Measurements from ENCODE around the gene FBXO42.
"Not testable (repeated sequence)": the region's sequence is repeated elsewhere in the genome, so short reads cannot be mapped to it uniquely, and the experiment has no call there.

FBXO42 gene

DNA sequence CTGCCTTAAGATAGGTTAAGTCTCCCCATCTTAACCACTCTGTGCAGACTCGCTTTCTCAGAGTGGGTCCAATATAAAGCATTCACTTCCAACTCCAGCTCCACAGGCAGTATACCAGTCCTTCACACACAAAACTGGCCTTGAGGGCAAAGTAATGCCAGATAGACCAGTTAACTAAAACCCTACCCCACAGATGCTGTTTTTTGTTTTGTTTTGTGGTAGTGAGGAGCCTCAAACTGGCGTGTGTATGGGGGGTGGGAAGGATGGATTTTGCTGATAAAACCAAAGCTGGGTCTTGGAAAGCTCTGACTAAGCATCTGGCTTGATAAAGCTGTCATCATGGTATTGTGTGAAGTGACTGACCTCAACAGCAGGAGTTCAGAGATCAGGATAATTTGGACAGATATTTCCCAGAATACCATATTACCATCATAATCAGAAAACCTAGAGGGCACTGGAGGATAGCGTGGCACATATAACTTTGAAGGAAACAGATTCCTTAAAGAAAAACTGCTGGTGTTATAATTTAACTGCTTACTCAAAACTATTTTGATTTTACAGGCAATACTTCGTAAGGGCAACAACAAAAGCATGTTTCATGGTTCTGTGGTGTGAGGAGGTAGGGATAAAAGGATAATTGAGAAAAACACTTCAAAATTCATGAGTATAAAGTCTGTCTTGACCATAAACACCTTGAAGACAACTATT lies 85.7 kb downstream of the FBXO42 start:
- DNase-seq (ENCODE audit: low read depth in 2 of 2) = no peak

DNA sequence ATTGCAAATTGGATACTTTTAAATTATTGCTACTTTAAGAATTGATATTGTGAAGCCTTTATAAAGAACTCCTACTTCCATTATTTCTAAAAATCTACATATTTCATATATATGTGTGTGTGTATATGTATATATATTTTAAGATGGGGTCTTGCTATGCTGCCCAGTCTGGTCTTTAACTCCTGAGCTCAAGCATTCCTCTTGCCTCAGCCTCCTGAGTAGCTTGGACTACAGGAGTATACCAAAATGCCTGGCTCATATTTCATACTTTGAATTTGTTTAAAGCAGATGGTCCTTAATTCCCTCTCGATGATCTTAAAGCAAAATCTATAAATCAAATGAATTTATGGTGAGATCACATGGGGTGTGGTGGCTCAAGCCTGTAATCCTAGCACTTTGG lies 90.2 kb downstream of the FBXO42 start:
- no peak for DNase-seq (ENCODE audit: low read depth in 2 of 2)

DNA sequence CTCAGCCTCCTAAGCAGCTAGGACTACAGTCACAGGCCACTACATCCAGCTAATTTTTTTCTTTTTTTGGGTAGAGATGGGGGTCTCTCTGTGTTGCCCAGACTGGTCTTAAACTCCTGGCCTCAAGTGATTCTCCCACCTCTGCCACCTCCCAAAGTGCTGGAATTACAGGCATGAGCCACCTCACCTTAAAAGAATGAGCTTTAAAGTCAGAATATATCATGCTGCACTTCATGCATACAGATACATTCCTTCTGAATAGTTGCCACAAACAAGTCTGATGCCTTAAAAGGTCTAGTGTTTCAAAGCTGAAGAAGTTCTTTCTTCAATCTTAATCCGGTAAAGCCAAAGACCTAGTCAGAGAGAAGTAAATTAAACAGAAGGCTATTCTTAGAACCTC lies 91.5 kb downstream of the FBXO42 start:
- DNase-seq (ENCODE audit: low read depth in 2 of 2) = no peak

DNA sequence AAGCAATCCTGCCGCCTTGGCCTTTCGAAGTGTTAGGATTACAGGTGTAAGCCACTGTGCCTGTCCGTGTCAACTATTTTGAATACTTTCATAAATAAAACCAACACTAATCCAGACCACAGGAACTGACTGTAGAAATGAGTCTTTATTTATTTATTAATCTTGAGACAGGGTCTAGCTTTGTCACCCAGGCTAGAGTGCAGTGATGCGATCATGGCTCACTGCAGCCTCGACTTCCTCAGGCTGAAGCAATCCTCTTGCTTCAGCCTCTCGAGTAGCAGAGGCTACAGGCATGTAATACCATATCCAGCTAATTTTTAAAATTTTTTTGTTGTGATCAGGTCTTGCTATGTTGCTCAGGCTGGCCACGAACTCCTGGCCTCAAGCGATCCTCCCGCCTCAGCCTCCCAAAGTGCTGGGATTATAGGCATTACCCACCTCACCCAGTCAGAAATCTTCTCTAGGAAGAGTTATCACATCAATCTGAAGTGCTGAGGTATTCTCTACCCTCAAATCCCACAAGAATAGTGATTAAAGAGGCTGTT lies 93.6 kb downstream of the FBXO42 start:
- DNase-seq (ENCODE audit: low read depth in 2 of 2) = no peak

DNA sequence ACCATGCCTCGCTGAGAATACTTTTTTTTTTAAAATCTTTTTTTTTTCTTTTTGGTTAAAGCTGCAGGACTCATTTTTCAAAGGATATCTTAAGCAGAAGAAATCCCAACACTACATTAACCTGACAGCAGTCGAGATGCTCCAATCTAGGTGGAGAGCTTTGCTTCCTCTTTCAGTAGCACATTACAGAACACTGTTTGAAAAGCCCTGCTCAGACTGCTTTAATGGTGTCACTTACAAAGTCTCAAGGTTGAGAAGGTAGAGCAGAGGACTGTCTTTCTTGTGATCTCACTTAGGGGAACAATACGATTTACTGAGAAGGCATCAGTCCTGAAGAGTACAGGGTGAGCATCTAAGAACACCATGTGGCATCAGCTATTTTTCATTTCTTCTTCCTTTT lies 94.3 kb downstream of the FBXO42 start:
- no peak for DNase-seq (ENCODE audit: low read depth in 2 of 2)

DNA sequence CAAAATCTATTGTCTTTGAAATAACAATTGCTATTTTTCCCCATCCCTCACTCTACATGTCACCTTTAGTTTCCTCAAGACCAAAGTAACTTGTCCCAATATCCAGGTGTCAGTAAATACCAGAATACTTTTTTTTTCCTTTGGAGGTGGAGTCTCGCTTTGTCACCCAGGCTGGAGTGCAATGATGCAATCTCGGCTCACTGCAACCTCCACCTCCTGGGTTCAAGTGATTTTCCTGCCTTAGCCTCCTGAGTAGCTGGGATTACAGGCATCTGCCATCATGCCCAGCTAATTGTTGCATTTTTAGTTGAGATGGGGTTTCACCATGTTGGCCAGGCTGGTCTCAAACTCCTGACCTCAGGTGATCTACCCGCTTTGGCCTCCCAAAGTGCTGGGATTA lies 94.7 kb downstream of the FBXO42 start:
- DNase-seq (ENCODE audit: low read depth in 2 of 2) = not testable (repeated sequence)

DNA sequence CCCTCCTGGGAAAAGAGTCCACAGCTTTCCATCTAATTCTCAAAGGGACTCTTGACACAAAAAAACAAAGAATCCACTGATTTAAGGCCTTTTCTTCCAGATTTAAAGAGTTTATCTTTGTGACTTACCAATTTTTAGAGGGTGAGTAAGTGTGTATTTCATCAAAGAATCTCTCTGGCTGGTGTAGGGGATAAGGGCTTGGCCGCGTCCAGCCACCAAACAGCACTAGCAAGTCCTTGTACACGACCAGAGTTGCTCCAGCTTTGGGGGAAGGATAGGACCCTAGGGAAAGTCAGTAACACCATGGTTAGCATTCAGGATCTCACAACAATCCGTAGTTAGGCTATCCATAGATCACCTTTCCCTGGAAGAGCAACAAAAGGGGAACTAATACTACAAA lies 95.8 kb downstream of the FBXO42 start:
- DNase-seq (ENCODE audit: low read depth in 2 of 2) = no peak

DNA sequence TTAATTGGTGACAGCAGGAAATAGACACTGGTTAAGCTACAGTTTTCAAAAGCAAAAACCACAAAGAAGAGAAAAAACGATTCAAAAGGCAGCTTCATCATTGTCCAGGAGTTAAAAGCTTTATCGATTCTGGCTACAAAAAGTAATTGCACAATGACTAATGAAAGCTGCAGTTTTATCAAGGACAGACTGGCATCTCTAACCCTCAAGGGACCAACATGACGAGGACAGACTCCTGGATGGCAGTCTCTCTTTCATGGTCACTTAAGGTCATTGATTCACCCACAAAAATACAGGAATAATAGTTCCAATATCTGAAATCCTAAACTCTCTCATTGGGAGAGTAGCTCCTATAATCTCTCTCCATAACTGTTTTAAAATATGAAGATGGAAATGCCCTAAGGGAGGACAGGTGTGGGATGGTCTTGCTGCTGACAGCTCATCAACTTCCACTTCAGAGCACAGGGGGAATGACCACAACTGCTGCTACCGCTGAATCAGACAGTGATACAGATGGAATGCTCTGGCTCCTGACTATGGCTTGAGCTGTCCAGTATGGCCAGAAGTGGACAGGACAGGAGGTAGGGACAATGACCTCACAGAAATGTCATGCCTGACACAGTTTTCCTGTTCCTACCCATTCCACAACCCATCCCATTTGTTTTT lies 97.9 kb downstream of the FBXO42 start:
- DNase-seq (ENCODE audit: low read depth in 2 of 2) = no peak

DNA sequence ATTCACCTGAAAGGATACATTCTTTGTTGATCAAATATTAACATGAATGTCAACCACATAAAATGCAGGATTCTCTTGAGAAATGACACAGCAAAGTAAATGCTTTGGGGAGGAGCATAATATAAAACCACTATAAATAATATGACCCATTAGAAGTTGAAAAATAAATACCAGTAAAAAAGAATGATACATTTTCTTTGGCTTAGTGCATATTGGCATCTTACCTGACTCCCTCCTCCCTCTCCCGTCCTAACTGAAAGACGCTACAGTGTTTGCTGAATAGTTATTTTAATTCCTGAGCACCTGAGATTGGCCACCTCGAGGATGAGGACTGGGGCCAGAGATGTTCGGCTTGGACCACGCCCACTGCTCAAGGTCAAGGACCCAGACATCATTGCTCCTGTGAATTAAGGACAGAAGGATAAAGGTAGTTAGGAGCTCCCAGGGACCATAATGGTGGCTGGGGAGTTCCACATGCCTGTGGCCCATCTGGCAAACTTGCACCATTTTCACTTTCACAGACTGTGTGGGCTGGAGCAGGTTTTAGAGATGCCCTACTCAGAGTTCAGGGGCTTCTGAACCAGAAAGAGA lies 98.9 kb downstream of the FBXO42 start:
- DNase-seq (ENCODE audit: low read depth in 2 of 2) = no peak

DNA sequence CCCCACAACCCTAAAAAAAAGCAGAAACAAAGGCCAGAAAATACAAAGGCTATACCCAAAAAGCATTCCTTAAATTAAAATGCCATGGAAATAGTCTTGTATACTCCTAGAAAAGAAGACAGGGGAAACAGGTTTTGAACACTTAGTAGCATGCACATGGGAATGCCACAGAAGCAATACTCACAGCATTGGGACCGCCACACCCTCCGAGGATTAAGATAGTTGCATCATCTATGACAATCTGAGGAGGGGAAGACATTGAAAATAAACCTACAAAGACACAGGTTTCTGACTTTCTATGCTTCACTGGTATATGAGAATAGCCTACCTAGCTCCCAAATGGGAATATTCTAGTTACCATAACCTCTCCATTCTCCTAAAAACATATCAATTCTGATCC lies 99.4 kb downstream of the FBXO42 start:
- no peak for DNase-seq (ENCODE audit: low read depth in 2 of 2)

DNA sequence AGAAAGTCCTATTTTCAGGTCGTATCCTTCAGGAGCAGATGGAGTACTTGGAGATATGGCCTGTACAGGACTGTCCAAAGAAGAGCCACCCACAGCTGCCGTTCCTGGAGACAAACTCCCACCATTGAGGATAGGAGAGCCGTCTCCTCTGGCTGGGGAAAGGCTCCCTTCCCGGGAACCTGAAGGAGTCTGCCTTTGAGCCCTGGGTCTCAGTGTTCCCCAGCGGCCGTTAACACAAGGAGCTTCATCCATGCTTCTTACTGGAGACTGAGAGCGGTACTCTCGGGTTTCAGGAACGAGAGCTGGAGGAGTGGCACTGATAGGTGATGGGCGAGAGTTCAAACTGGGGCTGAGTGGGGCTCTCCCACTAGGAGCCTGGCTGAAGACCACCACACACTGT lies 100.9 kb downstream of the FBXO42 start:
- DNase-seq (ENCODE audit: low read depth in 2 of 2) = no peak

DNA sequence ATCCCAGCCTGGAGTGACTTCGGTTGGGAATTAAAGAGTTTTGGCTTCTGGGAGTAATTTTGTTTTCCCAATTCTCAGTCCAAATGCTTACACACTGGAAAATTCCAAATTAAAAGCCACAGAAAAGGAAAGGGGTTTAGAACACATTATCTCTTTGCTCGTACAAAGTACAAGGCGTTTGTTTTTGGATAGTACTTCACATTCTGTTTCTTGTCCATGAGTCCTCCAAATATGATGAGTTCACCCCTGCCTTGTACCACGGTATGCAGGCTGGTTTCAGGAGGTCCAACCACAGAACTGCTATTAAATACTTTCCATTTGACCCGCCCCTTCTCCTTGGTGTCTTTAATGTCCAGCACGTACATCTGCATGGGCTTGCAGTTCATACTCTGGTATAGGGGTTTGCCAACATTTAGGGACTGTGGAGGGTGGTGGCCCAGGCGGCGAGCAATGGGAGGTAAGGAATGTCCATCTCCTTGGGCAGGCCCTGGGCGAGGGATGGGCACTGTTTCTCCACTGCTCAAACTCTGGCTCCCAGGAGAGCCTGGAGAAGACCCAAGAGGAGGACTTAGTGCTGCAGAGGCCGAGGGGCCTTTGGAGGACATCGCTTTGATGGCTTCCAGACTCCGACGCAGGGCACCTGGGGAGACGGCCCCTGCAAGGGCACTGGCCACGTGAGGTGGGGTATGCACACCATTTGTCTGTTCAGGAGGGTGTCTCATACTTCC lies 101.6 kb downstream of the FBXO42 start:
- DNase-seq (ENCODE audit: low read depth in 2 of 2) = no peak

DNA sequence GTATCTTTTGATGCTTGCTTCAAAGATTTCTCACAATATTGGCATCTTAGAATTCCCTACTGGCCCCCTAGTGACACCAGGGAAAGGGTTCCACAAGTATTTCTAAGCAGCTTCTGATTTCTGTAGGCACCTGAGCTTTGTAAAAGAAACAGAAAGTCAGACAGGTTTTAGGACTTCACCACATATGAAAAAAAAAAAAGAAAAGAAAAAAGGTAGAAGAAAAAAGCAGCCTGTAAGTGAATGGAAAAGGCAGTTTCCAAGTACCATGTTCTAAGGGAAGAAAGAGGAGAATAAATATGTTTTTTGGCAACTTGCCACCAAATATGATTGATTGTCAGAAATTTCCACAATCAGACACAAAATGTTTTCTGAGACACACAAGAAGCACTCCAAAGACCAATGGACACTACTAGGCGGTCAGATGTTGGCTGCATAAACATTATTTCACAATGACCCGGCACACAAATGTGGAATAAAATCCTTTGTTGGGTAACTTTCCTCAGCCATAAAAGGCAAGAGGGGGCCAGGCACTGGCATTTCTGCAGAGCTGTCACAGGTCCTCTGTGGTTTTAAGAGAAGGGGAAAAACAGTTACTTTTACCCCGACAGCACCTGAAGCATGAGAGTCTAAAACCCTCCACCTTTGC lies 102.6 kb downstream of the FBXO42 start:
- DNase-seq (ENCODE audit: low read depth in 2 of 2) = no peak

DNA sequence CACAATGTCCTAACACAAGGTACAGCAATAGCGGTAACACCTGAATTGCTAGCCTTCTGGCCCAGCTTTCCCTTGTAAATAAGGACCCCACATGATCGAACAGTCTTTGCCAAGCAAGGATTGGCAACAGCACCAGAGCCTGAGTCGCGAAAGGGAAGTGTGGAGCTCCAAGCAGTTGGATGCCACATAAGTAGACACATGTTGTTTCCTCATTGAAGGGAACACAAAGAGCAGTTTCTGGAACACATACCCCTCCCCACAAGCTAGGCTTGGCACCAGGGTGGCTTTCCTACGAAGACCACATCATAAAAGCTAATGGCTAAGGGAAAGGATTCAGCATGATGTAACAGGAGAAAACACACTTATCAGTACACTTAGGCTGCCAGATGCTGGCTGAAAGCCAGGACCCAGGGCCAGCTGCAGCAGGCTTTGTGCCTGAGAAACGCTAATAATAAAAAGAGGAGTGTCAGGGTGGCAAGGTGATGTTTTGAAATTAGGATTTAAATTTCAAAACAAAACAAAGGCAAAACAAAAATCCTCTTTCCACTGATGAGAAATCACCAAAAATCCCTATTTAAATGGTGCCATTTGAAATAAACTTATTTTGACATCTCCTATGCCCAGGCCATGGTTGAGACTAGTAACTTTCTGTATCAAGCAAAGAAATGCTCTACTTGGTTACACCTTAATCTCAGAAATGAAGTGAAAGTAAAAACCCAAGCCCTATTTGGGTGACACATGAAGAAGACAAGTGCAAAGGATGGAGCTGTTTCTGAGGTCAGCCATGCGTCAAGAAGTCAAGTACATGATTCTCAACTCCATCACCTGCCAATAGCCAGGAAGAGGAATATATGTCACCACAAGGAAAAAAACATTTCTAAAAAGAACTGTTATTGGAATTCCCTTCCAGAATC lies 103.4 kb downstream of the FBXO42 start:
- DNase-seq (ENCODE audit: low read depth in 2 of 2) = no peak

DNA sequence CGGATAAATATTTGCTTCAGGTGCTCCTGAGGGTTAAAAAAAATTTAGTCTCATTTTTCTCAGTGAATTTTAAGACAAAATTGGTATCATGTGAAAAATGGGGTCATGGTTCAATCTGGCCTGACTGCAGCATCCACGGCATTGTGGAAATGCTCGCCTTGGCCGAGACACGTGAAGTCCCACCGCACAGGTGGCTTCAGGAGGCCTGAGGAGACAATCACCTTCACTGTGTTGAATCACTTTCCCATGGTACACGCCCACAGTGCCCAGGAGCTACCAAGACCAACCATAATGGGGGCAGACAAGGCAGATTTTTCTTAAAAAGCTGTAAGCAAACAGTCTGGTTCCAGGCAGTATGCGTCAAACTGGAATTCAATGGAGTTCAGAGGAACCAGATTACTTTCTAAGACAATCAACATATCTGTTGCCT lies 104.3 kb downstream of the FBXO42 start:
- no peak for DNase-seq (ENCODE audit: low read depth in 2 of 2)

DNA sequence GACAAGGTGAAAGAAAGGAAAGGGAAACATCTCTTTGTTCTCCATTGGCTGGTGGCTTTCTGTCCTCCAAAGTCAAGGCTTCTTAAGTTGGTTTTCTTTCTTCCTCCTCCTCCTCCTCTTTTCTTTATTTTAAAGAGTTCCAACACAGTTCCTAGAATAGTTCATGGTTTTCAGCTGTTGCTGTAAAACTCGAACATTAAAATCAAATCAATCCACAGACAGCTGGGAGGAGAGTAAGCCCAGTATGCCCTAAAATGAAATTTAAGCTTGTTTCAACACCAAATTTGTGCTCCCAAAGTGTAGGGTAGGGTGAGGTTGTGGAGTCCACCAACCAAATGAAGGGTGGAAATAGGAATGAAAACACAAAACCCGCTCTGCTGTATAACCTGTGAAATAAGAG lies 104.8 kb downstream of the FBXO42 start:
- no peak for DNase-seq (ENCODE audit: low read depth in 2 of 2)

DNA sequence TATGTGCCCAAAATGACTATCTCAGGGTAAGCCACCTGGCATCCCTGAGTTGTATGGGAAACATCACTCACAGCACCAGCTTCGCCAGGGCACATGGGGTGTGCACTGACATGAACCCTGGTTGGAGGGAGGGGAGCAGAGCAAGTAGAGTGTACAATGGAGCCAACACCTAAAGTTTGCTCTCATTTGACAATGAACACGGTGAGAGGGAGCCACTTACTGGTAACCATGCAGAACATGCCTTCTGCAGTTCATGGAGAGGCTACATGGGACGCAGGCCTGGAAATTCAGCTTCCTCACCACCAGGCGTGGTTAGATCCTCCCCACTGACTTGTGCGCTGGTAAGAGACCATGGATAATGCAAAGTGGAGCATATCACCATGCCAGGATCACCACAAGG lies 105.3 kb downstream of the FBXO42 start:
- DNase-seq (ENCODE audit: low read depth in 2 of 2) = no peak

DNA sequence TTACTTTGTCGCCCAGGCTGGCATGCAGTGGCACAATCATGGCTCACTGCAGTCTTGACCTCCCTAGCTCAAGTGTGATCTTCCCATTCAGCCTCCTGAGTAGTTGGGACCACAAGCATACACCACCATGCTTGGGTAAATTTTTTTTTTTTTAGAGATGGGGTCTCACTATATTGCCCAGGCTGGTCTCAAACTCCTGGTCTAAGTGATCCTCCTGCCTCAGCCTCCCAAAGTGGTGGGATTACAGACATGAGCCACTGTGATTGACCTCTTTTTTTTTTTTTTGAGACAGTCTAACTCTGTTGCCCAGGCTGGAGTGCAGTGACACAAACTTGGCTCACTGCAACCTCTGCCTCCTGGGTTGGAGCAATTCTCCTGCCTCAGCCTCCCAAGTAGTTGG lies 106.0 kb downstream of the FBXO42 start:
- DNase-seq (ENCODE audit: low read depth in 2 of 2) = not testable (repeated sequence)

DNA sequence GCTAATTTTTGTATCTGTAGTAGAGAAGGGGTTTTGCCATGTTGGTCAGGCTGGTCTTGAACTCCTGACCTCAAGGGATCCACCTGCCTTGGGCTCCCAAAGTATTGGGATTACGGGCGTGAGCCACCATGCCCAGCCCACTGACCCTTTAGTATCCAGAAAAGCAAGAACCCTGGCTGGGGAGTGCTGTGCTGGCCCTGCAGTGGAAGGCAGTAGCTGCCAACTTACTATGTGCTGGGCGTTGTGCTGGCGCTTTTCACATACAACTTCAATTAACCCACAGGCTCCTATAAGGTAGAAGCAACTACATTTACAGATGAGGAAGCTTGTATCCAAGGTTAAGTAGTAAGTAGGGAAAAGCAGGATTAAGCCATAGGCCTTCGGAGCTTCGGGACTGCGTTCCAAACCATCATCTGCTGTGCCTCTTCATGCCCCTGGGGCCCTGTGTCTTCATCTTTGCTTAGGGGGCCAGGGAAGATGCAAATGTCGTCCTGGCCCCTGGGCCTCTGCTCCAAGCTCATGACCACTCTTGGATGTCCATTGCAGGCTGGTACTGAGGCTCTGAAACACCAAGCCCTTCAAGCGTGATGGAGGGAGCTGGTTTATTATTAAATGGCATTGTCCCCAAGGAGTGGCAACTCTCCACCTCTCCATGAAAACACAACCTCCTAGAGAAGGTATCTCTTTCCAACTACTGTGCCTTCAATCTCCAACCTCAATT lies 106.6 kb downstream of the FBXO42 start:
- DNase-seq (ENCODE audit: low read depth in 2 of 2) = no peak

DNA sequence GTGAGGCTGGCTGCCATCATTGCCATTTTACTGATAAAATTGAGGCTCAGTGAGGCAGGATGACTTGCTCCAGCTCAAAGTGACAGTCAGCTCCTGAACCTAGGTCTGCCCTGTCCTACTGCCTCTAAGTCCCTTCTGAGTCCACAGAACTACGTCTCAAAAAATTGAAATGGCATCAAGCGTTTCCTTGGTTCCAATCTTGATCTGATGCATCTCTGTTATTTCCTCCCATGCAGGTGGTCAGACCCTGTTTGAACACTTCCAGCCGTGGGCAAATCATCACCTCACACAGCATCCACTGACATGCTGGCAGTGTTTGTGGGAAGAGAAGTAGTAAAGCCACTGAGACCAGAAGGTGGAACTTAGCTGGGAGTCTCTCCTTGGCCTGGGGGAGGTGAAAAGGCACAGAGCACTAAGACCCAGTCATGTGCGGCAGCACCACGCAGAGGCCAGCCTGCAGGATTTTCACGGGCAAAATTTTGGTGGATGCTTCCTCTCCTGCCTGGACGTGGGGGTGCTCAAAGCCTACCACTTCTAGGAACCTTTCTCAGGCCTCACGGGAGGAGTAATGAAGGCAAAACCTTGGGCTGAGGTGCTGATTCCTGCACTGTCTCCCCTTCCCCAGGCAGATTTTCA lies 107.5 kb downstream of the FBXO42 start:
- no peak for DNase-seq (ENCODE audit: low read depth in 2 of 2)

Data from stimulated activated CD4-positive, alpha-beta T cell treated with anti-CD3 and anti-CD28 coated beads, Interleukin-4, amount 100 ng/mL, for 48 hours (primary cell).